GM18498 (cell line): ENCODE measurements around the gene MRPL45.

Experiments used
- ATAC-seq: cut with Tn5 transposase; IDR thresholded peaks from one replicate; pipeline ENCODE4 v1.9.1; 2021; ENCODE audit warnings: mild to moderate bottlenecking, moderate library complexity; ENCODE audit not compliant: unreplicated experiment

MRPL45 gene

GRCh38 chr17:38344420-38344745 is 47.4 kb downstream of the MRPL45 start:
- no peak for ATAC-seq

GRCh38 chr17:38345743-38346142 is 48.8 kb downstream of the MRPL45 start:
- no peak for ATAC-seq

- peak; percentile 33 for ATAC-seq
These were observed 52.2 kb downstream of the MRPL45 start for GRCh38 chr17:38349097-38349730.

GRCh38 chr17:38350035-38350434 is 53.1 kb downstream of the MRPL45 start:
- ATAC-seq = no peak

GRCh38 chr17:38351412-38352222 is 54.6 kb downstream of the MRPL45 start, which contains the start of gene SOCS7:
TSS of gene SOCS7 (plus strand) at chr17:38351844. CDS start at chr17:38352053, 209 bp downstream.
- peak; percentile 85 for ATAC-seq

GRCh38 chr17:38352245-38353085 is 55.5 kb downstream of the MRPL45 start:
- peak; percentile 13 for ATAC-seq

GRCh38 chr17:38353086-38353604 is 56.2 kb downstream of the MRPL45 start:
- ATAC-seq = no peak

GRCh38 chr17:38353668-38354067 is 56.7 kb downstream of the MRPL45 start:
- no peak for ATAC-seq

- ATAC-seq = no peak
These were observed 57.5 kb downstream of the MRPL45 start for GRCh38 chr17:38354466-38354865.

- no peak for ATAC-seq
These were observed 58.3 kb downstream of the MRPL45 start for GRCh38 chr17:38355251-38355650.

GRCh38 chr17:38357486-38358123 is 60.6 kb downstream of the MRPL45 start:
- ATAC-seq = no peak

GRCh38 chr17:38358586-38359513 is 61.9 kb downstream of the MRPL45 start:
- ATAC-seq = no peak

GRCh38 chr17:38361694-38362465 is 64.9 kb downstream of the MRPL45 start:
- ATAC-seq = no peak

- no peak for ATAC-seq
These were observed 66.0 kb downstream of the MRPL45 start for GRCh38 chr17:38363016-38363415.

- ATAC-seq = no peak
These were observed 67.8 kb downstream of the MRPL45 start for GRCh38 chr17:38364741-38365140.

- no peak for ATAC-seq
These were observed 72.3 kb downstream of the MRPL45 start for GRCh38 chr17:38369124-38369886.
